Upper lobe of left lung (tissue), 4 donors: Measurements from ENCODE around the gene SART1.

ENCODE experiments used
- POLR2A ChIP-seq, 4 donors: fragments of 450-650 bp; IDR thresholded peaks; one replicate each; pipeline ENCODE4 v1.5.1; 2016 to 2017; ENCODE audit warnings: antibody characterized with exemption in 4 of 4, mild to moderate bottlenecking in 2 of 4
- TF ChIP-seq, protein P1 (sequence below), 6 experiments: fragments of 450-650 bp in 4 of 6; fragments of 200-600 bp in 2 of 6; sonication (generic) in 2 of 6; IDR thresholded peaks; one replicate each; pipeline ENCODE4 v1.5.1; 2016 to 2019; ENCODE audit warnings: antibody characterized with exemption in 6 of 6

- TF ChIP-seq, protein P1, sequence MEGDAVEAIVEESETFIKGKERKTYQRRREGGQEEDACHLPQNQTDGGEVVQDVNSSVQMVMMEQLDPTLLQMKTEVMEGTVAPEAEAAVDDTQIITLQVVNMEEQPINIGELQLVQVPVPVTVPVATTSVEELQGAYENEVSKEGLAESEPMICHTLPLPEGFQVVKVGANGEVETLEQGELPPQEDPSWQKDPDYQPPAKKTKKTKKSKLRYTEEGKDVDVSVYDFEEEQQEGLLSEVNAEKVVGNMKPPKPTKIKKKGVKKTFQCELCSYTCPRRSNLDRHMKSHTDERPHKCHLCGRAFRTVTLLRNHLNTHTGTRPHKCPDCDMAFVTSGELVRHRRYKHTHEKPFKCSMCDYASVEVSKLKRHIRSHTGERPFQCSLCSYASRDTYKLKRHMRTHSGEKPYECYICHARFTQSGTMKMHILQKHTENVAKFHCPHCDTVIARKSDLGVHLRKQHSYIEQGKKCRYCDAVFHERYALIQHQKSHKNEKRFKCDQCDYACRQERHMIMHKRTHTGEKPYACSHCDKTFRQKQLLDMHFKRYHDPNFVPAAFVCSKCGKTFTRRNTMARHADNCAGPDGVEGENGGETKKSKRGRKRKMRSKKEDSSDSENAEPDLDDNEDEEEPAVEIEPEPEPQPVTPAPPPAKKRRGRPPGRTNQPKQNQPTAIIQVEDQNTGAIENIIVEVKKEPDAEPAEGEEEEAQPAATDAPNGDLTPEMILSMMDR (IDR thresholded peaks at IDR 0.05) = no peak
- no peak for TF ChIP-seq POLR2A (IDR thresholded peaks at IDR 0.05)
Observed at GRCh38 chr11:66020618-66021357, 59.3 kb downstream of the SART1 start.
